EH (cell line): ENCODE data around the gene ATG12.
"Not testable (repeated sequence)": the region's sequence is repeated elsewhere in the genome, so short reads cannot be mapped to it uniquely, and the experiment has no call there.

Experiments
- DNase-seq: peaks from one replicate; pipeline ENCODE4 v3.0.0-alpha.2; 2015; ENCODE audit warnings: low read depth

Gene ATG12

GRCh38 chr5:115841382-115842088 is at the start of gene ATG12, which contains the start of gene AP3S1:
TSS of gene ATG12 (minus strand) at chr5:115841565. CDS start at chr5:115841552, 13 bp downstream.
TSS of gene AP3S1 (plus strand) at chr5:115841935. CDS start at chr5:115842038, 103 bp downstream.
- DNase-seq = peak; percentile 92

DNA sequence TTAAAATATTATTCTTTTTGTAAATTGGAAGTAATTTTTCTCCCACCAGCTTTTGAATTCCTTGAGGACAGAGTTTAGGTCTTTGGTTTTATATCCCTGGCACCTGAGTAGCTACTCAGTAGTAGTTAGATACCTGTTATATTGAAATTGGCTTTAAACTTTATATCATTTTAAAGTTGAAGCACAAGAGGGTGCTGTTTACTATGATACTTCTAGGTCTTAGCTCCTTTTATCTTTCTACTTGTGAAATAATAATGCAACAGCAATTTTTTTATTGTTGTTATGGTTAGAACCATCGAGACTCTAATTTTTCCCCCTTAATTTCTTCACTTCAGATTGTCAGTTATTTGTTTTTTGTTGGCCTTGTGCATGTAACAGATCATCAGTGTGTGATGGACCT is 46.7 kb upstream of the ATG12 start:
- peak; percentile 36 for DNase-seq

GRCh38 chr5:115885208-115885607 is 43.8 kb upstream of the ATG12 start:
- DNase-seq = not testable (repeated sequence)

DNA sequence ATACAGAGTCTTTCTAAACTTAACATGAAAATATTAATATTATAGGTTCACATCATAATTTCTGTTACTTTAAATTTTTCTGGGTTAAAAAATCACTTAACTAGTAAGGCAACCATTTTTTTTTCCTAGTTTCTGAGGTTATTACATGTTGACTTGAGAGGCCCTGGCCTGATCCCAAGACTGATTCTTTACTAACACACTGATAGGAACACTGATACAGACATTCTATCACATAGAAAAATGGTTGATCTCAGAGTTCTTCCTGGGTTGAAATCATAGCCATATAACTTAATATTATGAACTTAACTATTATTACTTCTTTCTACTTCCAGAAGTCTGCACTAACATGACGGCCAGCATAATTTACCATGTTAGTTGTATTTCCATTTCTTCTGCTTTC is 43.3 kb upstream of the ATG12 start:
- no peak for DNase-seq

DNA sequence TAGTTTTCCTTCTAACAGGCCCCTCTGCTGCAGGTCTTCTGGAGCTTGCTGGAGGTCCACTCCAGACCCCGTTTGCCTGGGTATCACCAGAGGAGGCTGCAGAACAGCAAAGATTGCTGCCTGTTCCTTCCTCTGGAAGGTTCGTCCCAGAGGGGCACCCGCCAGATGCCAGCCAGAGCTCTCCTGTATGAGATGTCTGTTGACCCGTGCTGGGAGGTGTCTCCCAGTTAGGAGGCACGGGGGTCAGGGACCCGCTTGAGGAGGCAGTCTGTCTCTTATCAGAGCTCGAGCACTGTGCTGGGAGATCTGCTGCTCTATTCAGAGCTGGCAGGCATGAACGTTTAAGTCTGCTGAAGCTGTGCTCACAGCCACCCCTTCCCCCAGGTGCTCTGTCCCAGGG is 41.1 kb upstream of the ATG12 start:
- DNase-seq = not testable (repeated sequence)

DNA sequence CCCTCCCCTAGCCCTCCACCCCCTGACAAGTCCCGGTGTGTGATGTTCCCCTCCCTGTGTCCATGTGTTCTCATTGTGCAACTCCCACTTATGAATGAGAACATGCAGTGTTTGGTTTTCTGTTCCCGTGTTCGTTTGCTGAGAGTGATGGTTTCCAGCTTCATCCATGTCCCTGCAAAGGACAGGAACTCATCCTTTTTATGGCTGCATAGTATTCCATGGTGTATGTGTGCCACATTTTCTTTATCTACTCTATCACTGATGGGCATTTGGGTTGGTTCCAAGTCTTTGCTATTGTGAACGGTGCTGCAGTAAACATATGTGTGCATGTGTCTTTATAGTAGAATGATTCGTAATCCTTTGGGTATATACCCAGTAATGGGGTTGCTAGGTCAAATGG is 36.0 kb upstream of the ATG12 start:
- DNase-seq = not testable (repeated sequence)

DNA sequence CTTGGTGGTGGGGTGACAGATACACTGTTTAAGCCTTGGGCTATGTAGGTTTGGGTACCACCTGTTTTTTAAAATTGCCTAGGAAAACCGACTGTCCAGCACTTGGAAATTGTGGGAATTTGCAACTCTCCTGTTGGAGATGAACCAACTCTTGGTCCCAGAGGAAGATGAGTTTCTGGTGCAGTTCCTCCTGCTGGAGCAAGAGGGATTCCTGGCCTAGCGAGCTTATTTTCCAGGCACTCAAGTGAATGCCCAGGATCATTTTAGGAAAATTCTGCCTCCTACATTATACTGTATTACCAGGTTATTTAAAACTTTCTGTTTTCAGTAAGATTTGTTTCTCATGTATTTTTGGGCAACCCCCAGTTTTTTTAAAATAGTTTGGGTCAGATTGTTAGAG is 34.1 kb upstream of the ATG12 start:
- no peak for DNase-seq

DNA sequence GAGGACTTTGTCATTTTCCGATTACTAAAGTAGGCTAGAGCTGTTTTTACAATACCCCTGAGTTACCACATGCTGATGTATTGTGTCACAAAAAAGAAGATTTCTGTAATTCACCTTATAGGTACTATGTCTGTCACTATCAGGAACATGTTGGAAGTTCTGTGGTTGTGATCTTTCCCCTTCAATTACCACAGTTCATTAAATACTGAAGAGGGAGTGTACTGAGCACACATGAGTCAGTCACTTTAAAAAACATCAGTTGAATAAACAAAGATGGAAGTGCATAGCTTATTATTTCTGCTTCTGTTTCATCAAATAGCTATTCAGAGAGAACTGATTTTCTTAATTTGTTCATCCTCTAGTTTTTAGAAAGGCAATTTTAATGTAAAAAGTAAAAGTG is 32.0 kb upstream of the ATG12 start:
- DNase-seq = peak; percentile 73

DNA sequence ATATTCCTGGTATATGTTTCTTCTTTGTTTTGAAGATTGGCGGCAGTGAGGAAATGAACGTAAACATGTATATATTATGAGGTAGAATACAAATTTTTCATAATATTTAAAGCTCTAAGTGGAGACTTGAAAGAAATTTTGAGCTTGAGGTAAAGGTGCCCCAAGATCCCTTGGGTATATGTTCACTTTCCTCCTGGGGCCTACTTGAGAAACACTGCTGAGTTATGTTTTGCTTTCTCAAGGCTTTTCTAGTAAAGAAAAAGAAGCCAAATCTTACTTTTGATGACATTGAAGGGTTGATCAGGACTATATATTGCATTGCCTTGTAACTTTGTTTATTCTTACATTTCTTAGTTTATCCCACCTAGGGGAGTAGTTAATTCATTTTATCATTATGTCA is 31.1 kb upstream of the ATG12 start:
- no peak for DNase-seq

DNA sequence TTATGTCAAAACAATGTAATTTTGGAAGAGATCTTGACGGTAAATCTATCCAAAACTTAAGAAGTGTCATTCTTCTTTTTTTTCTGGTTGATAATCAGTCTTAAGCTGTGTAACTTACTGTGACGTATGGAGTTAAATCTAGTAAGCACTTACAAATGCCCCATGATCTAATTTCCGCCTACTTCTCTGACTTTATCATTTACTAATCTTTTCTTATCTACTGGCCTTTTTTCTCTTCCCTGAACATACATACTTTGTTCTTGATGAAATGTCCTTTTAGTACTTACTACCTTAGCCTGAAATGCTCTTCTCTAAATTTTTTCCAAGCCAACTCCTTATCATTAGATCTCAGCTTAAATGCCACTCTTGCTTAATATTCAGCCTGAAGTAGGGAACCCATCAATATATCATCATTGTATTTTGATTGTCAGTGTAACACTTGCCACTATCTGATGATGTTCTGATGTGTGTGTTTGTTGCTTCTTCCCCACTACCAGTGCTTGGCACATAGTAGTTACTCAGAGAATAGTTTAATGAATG is 28.0 kb upstream of the ATG12 start:
- no peak for DNase-seq

GRCh38 chr5:115859378-115859777 is 18.0 kb upstream of the ATG12 start:
- DNase-seq = peak; percentile 71

DNA sequence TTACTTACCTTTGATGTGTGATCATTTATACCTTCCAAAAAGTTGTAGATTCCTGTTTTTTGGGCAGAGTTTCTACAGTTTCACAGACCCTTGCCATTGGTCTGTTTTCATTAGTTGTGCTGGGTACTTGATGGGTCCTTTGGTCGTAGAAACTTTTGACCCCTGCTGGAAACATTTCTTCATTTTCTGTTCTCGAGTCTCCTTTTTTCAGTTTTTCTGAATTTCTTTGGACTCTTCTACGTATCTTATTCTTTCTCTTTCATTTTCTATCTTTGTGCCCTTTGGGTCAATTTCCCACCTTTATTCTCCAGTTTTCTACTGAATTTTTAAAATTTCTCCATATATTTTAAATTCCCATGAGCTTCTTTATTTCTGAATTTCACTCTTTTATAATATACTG is 17.0 kb upstream of the ATG12 start:
- no peak for DNase-seq

GRCh38 chr5:115857626-115858349 is 16.4 kb upstream of the ATG12 start:
- peak; percentile 87 for DNase-seq

- DNase-seq = no peak
These were observed 15.7 kb upstream of the ATG12 start for GRCh38 chr5:115857057-115857479.

DNA sequence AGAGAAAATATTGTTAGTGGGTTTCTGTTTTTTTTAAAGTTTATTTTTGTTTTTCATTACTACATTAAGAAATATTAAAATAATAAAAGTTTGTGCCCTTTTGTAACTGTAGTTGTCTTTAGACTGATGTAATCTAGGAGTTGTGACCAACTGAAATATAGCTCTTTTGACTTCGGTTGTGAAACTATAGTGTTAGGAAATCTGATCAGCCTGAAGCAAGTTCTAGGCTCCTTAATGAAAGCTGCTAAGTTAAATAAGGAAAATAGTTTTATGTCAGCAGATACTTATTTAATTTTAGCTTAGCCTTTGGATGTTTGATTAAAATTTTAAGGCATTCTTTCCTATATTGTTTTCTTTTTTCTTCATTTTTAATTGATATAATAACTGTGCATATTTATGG is 14.6 kb upstream of the ATG12 start:
- no peak for DNase-seq

DNA sequence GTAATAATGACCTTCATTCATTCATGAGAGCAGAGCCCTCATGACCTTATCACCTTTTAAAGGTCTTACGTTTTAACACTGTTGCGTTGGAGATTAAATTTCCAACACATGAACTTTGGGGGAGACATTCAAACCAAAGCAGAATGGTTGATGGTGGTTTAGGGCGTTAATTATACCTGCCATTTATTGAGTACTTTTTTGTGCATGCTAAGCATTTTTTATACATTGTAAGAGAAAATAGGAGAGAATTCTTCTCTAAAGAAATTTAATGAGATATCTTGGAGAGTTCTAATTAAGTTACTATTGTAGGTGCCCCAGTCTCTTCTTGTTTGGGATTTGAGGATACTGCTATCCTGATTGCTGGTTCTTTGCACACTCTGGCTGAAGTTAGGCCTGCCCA is 12.8 kb upstream of the ATG12 start:
- DNase-seq = no peak

DNA sequence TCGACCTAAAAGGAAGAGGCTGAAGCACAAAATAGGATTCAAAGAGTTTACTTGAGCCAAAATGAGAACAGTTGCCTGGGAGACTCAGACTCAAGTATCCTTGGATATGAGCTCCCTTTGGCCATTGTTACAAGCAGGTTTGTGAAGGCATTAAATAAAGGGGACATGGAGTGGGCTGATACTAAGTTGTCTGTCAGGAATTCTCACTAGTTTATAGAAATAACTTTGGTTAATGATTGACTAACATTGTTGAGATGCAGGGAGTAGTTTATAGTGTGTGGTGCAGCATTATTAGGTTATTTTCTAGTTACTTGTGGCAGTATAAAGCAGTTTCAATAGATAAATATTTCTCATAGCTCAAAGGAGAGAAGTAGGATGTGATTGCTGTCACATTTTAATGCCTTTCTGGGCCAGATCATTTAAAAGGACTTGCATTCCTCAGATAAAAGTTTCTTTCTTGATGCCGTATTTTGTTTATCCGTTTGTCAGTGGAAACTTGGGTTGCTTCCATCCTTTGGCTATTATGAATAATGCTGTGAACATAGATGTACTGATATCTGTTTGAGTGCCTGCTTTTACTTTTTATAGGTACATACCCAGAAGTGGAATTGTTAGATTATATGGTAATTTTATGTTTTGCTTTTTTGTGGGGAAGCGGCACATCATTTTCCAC is 9.5 kb upstream of the ATG12 start:
- DNase-seq = peak; percentile 71

DNA sequence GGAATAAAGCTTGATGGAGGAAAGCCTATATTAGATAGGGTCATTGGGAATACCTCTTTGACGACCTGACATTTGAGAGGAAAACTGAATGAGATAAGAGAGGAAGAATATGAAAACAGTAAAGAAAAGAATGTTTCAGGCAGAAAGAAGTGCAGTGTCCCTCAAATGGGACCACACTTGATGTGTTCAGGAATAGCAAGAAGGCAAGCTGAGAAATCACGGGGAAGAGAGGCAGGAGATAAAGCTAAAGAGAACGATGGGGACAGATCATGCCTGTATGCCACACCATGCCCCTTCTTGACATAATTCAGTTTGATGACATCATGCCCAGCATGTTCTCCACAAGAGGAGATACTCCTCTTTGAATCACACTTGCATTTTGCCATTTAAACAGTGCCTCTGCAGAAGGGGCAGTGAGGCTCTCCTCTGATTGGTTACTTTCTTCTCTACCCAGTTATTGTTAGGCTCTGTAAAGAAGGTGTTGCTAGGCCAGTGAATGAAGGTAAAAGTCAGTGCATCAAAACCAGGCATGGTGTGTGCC is 8.0 kb upstream of the ATG12 start:
- DNase-seq = no peak

GRCh38 chr5:115847290-115847689 is 5.9 kb upstream of the ATG12 start:
- DNase-seq = no peak

DNA sequence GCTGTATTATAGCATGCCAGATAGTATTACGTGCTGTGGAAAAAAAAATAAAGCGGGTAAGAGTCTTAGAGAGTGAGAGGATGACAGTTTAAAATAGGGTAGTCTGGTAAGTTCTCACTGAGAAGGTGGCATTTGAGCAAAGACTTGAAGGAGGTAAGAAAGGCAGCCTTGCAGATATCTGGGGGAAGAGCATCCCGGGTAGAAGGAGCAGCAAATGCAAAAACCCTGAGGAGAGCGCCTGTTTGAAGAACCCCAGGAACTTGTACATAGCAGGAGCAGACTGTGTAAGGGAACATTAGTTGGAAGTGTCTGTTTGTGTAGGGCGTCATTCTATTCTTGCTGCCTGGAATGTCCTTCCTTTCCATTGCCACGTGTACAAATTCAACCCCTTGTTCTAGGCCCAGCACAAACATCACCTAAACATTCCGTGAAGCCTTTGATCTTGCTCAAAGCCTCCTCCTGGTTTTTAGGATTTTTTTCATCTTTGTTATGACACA is 3.0 kb upstream of the ATG12 start:
- DNase-seq = no peak

DNA sequence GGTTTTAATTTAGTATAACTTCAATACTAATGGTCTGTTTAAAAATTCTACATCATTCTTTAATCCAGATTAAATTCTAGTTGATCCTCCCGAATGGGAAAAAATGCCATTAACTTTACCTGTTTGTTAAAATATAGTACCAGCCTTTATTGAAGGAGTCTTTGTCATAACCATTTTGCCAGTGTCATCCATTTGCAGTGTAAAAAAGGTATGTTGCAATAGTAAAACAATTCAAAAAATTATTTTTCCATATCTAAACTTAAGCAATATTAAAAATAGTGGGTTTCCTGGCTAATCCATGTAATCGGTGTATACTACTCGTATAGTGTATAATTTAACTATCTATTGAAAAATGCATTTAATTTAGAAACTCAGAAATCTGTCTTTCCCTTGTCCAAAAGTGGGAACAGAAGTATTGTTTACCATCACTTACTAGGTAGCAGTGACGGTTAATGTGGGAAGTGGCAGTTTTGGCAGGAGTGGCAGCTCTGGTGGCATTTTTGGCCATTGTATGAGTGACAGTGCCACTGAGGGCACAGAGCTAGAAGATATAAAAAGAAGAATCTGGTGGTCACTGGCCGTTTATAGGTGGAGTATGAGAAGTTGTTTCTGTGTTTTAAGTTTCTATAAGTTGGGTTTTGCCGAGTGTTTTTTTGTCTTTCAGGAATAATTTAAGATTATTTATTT is 2.2 kb upstream of the ATG12 start:
- DNase-seq = no peak

DNA sequence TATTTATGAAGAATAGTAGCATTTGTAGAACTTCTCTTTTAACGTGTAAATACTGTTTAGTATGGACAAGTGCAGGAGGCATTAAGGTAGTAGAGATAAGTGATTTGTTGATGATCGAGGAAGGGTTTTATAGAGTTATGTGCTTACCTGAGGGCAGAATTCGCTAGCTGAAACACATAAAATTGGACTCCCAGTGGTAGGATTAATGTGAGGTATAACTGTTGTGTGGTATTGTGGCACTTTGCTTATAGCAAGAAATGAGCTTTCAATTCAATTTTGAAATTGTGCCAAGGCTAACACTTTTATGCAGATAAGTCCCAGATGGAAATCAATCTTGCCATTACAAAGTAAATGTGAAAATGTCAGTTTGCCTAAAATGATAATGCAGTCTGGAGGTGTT is 1.6 kb upstream of the ATG12 start:
- no peak for DNase-seq
